AG04449 (cell line): Measurements from ENCODE around the gene SERPINB11.
"Not testable (repeated sequence)": the region's sequence is repeated elsewhere in the genome, so short reads cannot be mapped to it uniquely, and the experiment has no call there.

Source experiments
- CTCF ChIA-PET: fragments of 350-600 bp; formaldehyde crosslinking; extraction: SDS; loops from one replicate; lab custom pipeline; 2021; ENCODE audit warnings: antibody characterized with exemption; lab: Yijun Ruan, JAX
- POLR2A ChIA-PET: fragments of 400-600, 350-600 bp; formaldehyde crosslinking; extraction: SDS; loops from one replicate; lab custom pipeline; 2020; ENCODE audit warnings: antibody characterized with exemption, inconsistent platforms; lab: Yijun Ruan, JAX
- DNase-seq: peaks from one replicate; pipeline ENCODE4 v3.0.0-alpha.2; 2010; ENCODE audit warnings: low read depth, low spot score
- H3K4me3 ChIP-seq: 2 replicates; pipeline ENCODE4 v1.5.1; 2011; ENCODE audit warnings: low read depth, mild to moderate bottlenecking, control low read depth, low read length
- CTCF ChIP-seq: IDR thresholded peaks from one replicate; pipeline ENCODE4 v1.5.1; 2011; ENCODE audit warnings: mild to moderate bottlenecking, moderate library complexity, low read length, control low read depth, inconsistent platforms; ENCODE audit not compliant: insufficient read depth; ENCODE audit errors: missing control alignments

SERPINB11 gene

DNA sequence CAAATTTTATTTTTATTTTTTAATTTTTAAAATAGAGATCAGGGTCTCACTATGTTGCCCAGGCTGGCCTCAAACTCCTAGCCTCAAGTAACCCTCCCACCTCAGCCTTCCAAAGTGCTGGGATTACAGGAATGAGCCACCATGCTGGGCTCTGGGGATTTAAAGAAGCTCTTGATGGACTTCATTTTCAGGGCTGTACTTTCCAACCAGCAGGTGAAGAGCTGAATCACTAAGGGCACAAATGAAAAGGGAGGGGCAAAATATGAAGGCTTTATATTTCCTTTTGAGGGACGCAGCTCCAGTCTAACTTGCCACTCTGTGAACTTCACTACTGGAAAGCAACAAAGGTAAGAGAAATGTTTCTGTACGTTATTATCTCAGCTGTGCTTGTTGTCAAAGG lies at the start of gene SERPINB11:
SERPINB11 (plus strand) TSS at position 301 of the 400 bp plus-strand sequence. CDS start 7,234 bp downstream, outside the sequence.
- no peak within 1 kb of the TSS for H3K4me3 ChIP-seq
- ChIA-PET POLR2A (no interaction called here), CTCF (interaction anchor here (0.6 to 0.8 kb wide), 3 partner anchors 29 to 137 kb away, joined by 3 to 4 read pairs (median 4); no protein-coding TSS in a partner anchor)
- no peak for TF ChIP-seq CTCF
- no peak for DNase-seq

DNA sequence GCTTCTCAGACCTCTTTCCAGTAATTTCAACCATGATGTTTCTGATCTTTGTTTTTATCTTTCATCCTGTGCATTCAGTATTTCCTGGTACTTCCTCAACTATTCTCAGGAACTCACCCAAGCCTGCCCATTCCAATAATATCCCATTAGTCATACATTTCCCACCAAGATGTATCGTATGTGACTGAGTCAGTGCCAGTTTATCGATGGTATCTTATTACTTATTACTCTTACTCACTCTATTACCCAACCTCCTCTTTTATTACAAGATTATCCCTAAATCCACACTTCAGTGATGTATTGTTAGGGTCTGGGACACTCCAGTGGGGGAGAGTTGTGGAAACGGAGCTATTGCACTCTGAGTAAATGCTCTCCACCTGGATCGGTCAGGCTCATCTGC lies 43.8 kb upstream of the SERPINB11 start:
- DNase-seq, POLR2A ChIA-PET, CTCF ChIA-PET: not testable (repeated sequence)

GRCh38 chr18:63661750-63662149 lies 41.0 kb upstream of the SERPINB11 start, which contains the start of gene SERPINB3:
Gene SERPINB3 (minus strand): TSS chr18:63661893. CDS start chr18:63661216, 677 bp downstream.
- CTCF ChIA-PET, POLR2A ChIA-PET, DNase-seq, H3K4me3 ChIP-seq: not testable (repeated sequence)

More for the DNA sequence above, 43.8 kb upstream of the SERPINB11 start:
- not testable (repeated sequence) for H3K4me3 ChIP-seq

DNA sequence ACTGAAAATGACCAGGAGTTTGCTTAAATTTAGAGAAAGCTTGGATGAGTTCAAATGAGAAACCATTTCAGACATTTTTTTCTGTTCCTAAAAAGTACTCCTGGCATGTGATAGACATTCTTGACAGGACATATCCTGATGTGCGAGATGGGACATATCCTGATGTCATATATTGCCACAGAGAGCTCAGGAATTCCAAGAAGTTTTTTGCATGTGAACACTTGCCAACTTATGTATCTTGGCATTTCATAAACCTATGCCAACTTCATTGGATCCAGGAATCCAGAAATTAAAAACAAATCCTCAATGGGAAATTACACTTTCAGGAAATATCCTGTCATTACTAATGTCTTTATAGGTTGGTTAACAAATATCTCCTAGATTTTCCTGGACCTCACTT lies 38.2 kb upstream of the SERPINB11 start:
- no peak for TF ChIP-seq CTCF
- ChIA-PET CTCF (interaction anchor here (0.5 to 1.6 kb wide), 4 partner anchors 87 to 179 kb away, joined by 3 to 4 read pairs (median 3); no protein-coding TSS in a partner anchor), POLR2A (no interaction called here)
- H3K4me3 ChIP-seq, result no peak overlapping the region
- DNase-seq, result no peak

- no peak overlapping the region for H3K4me3 ChIP-seq
- no peak for DNase-seq
- TF ChIP-seq CTCF, result peak; percentile 17
- ChIA-PET CTCF (interaction anchor here (1.4 kb wide), 1 partner anchor 65 kb away, joined by 3 read pairs; no protein-coding TSS in a partner anchor), POLR2A (no interaction called here)
Observed at GRCh38 chr18:63676526-63677323, 26.0 kb upstream of the SERPINB11 start.

DNA sequence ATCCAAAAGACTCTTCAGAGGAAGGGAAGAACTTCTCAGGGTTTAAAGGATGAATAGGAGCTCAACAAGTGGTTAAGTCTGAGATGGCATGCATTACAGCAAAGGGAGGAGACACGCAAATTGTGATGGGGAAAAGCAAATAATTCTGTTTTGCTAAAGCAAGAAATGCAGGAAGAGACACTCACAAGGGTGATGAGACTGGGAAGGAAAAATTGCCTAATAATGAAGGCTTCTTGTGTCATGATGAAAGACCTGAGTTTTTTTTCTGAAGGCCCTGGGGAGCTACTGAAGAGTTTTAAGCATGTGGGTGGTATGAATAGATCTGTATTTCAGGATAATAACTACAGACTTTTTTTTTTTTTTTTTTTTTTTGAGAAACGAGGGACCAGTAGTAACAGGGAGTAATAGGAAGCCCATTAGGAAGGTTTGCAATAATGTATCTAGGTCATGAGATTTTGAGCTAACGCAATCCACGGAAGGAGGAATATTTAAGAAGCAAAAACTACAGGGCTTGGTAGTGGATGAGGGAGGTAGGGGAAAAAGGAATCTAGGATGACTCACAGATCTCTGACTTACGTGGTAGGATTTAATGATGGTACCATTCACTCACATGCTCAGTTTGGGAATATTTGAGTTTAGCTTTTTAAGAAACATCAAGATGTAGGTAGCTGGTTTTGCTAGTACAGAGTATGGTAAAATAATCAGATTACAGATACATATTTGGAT lies 25.1 kb upstream of the SERPINB11 start:
- POLR2A ChIA-PET, result no interaction called here

More for the DNA sequence above, 25.1 kb upstream of the SERPINB11 start:
- CTCF ChIA-PET, result interaction anchor here (1.0 to 1.3 kb wide), 5 partner anchors 64 to 259 kb away, joined by 3 to 7 read pairs (median 3); no protein-coding TSS in a partner anchor
- no peak for DNase-seq
- no peak overlapping the region for H3K4me3 ChIP-seq
- TF ChIP-seq CTCF, result no peak
